Mucosa of descending colon (tissue), 3 donors: Measurements from ENCODE around the gene RGS21. TPM values are rescaled to one million over a fixed set of nuclear protein-coding genes. Genes with fewer than 3 reads are reported as not detected.

ENCODE experiments used
- ATAC-seq: fragments of 200-7000 bp; cut with Tn5 transposase; one replicate; pipeline ENCODE4 v1.9.1; 2020; ENCODE audit warnings: mild to moderate bottlenecking, moderate library complexity
- DNase-seq, 3 donors: peaks; one replicate each; pipeline ENCODE4 v3.0.0-alpha.2; 2020
- H3K36me3 ChIP-seq: fragments of 200-600 bp; one replicate; pipeline ENCODE4 v1.8.0; 2021; ENCODE audit warnings: low read depth, mild to moderate bottlenecking
- H3K4me1 ChIP-seq: fragments of 200-600 bp; one replicate; pipeline ENCODE4 v1.8.0; 2021; ENCODE audit warnings: low read depth, mild to moderate bottlenecking
- H3K4me3 ChIP-seq: fragments of 200-600 bp; one replicate; pipeline ENCODE4 v1.8.0; 2021; ENCODE audit warnings: mild to moderate bottlenecking
- H3K9me3 ChIP-seq: fragments of 200-600 bp; one replicate; pipeline ENCODE4 v1.8.0; 2021; ENCODE audit warnings: mild to moderate bottlenecking
- CTCF ChIP-seq: fragments of 200-600 bp; IDR thresholded peaks from one replicate; pipeline ENCODE4 v1.8.0; 2022; ENCODE audit warnings: antibody characterized with exemption, mild to moderate bottlenecking
- intact Hi-C, 2 donors: fragments of 100-400 bp; cut with DNase I in 1 of 2; cut with micrococcal nuclease in 1 of 2; formaldehyde crosslinking; loops; one replicate each; pipeline versions ENCODE4 v1.11.0 to v1.11.1; 2022; cut with DNase I, micrococcal nuclease
- total RNA-seq, 3 donors: library from RNA; stranded (reverse); fragmentation: NEBNext Ultra II Directional in 2 of 3; extraction: Animal tissue kit (Norgen Biotek cat#: 25700) in 2 of 3; gene quantifications; one replicate each; pipeline versions ENCODE4 v1.2.1 to v1.2.4, GENCODE V29; 2021 to 2023
- donor health status: DM: no; HTN: no; CAD: no; lungs with moderate emphysema.
- donor health status: DM: no; HTN: no; CAD: no.
- donor health status: DM: no; HTN: yes; CAD: no.

Gene RGS21
- total RNA-seq, 3 donors from 2014 or later, result not detected

- no peaks in the 10 kb centered on the region for H3K4me1 ChIP-seq
- no peak for DNase-seq
- intact Hi-C loops, result no loop called here
- no peak for ATAC-seq
- H3K36me3 ChIP-seq, result no peaks in the 10 kb centered on the region
- no peak for TF ChIP-seq CTCF
- no peaks in the 10 kb centered on the region for H3K9me3 ChIP-seq
- no peak overlapping the region for H3K4me3 ChIP-seq
Measured at GRCh38 chr1:192342842-192343241, 26.1 kb downstream of the RGS21 start.

GRCh38 chr1:192343344-192343743 lies 26.6 kb downstream of the RGS21 start:
- no peak for TF ChIP-seq CTCF
- H3K4me1 ChIP-seq, result no peaks in the 10 kb centered on the region
- H3K4me3 ChIP-seq, result no peak overlapping the region
- intact Hi-C loops, result no loop called here
- no peak for DNase-seq
- no peaks in the 10 kb centered on the region for H3K36me3 ChIP-seq
- H3K9me3 ChIP-seq, result no peaks in the 10 kb centered on the region
- no peak for ATAC-seq

GRCh38 chr1:192349314-192349713 lies 32.5 kb downstream of the RGS21 start:
- Histone ChIP-seq H3K36me3 (no peaks in the 10 kb centered on the region), H3K9me3 (no peaks in the 10 kb centered on the region), H3K4me1 (no peaks in the 10 kb centered on the region), H3K4me3 (no peak overlapping the region)
- intact Hi-C loops, result no loop called here
- TF ChIP-seq CTCF, result no peak
- DNase-seq (no peak), ATAC-seq (no peak)

GRCh38 chr1:192350356-192350755 lies 33.6 kb downstream of the RGS21 start:
- no peaks in the 10 kb centered on the region for H3K9me3 ChIP-seq
- no peaks in the 10 kb centered on the region for H3K4me1 ChIP-seq
- no peak overlapping the region for H3K4me3 ChIP-seq
- no peak for TF ChIP-seq CTCF
- intact Hi-C loops, result no loop called here
- ATAC-seq, result no peak
- no peaks in the 10 kb centered on the region for H3K36me3 ChIP-seq
- no peak for DNase-seq

- intact Hi-C loops, result no loop called here
- H3K36me3 ChIP-seq, result no peaks in the 10 kb centered on the region
- DNase-seq, result no peak
- H3K9me3 ChIP-seq, result no peaks in the 10 kb centered on the region
- no peak for ATAC-seq
- no peaks in the 10 kb centered on the region for H3K4me1 ChIP-seq
- no peak for TF ChIP-seq CTCF
- H3K4me3 ChIP-seq, result no peak overlapping the region
Measured at GRCh38 chr1:192351550-192351949, 34.8 kb downstream of the RGS21 start.

GRCh38 chr1:192357924-192358323 lies 41.1 kb downstream of the RGS21 start:
- Histone ChIP-seq H3K4me1 (no peaks in the 10 kb centered on the region), H3K36me3 (no peaks in the 10 kb centered on the region), H3K9me3 (no peaks in the 10 kb centered on the region), H3K4me3 (no peak overlapping the region)
- DNase-seq, result no peak
- ATAC-seq, result no peak
- intact Hi-C loops, result no loop called here
- TF ChIP-seq CTCF, result no peak
